SK-MEL-5 (cell line): ENCODE data around the gene PRKCZ. TPM values are rescaled to one million over a fixed set of nuclear protein-coding genes. Genes with fewer than 3 reads are reported as not detected.

Experiments
- DNase-seq: peaks from one replicate; pipeline ENCODE4 v3.0.0-alpha.2; 2016; ENCODE audit warnings: low read depth, low spot score
- in situ Hi-C: cut with HindIII; loops from 2 replicates; pipeline ENCODE4 v1.10.0; 2016; ENCODE audit warnings: low sequenced_read_pairs, high pct_unique_total_duplicates, low pct_unique_long_range_greater_than_20kb
- total RNA-seq: library from RNA; depleted of rRNA; stranded (reverse); fragments of >200 nt; shearing (Covaris generic); gene quantifications from 2 replicates; pipeline ENCODE4 v1.2.3, GENCODE V29; 2014

Gene PRKCZ
- total RNA-seq, 1 experiment from 2014 or later, result 19.8 TPM

- in situ Hi-C loops, result no loop called here
Observed at GRCh38 chr1:2022063-2022770, 28.0 kb upstream of the PRKCZ start.

DNA sequence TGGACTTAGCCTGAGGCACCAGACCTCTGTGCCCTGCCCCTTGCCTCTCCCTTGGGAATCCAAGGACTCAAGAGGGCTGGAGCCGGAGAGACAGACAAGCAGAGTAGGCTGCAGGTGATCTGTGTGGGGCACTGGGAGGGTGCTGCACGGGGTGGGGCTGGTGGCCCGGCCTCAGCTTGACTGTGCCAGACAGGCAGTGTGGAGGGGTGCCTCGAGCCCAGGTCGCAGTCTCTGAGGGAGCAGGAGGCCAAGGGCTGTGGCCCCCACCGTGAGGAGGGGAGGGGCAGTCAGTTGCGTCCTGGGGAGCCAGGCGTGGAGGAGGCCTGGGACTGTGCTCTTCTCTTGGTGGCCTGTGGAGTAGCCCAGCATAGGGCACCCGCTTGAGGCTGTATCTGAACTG is 27.0 kb upstream of the PRKCZ start:
- in situ Hi-C loops, result no loop called here
- DNase-seq, result no peak

More at GRCh38 chr1:2022063-2022770, 28.0 kb upstream of the PRKCZ start:
- no peak for DNase-seq

GRCh38 chr1:2024451-2024850 is 25.8 kb upstream of the PRKCZ start:
- no peak for DNase-seq
- in situ Hi-C loops, result no loop called here

- in situ Hi-C loops, result no loop called here
Observed at GRCh38 chr1:2024887-2025286, 25.3 kb upstream of the PRKCZ start.

GRCh38 chr1:2025491-2025981 is 24.7 kb upstream of the PRKCZ start:
- no peak for DNase-seq
- in situ Hi-C loops, result no loop called here

More at GRCh38 chr1:2024887-2025286, 25.3 kb upstream of the PRKCZ start:
- DNase-seq, result no peak

DNA sequence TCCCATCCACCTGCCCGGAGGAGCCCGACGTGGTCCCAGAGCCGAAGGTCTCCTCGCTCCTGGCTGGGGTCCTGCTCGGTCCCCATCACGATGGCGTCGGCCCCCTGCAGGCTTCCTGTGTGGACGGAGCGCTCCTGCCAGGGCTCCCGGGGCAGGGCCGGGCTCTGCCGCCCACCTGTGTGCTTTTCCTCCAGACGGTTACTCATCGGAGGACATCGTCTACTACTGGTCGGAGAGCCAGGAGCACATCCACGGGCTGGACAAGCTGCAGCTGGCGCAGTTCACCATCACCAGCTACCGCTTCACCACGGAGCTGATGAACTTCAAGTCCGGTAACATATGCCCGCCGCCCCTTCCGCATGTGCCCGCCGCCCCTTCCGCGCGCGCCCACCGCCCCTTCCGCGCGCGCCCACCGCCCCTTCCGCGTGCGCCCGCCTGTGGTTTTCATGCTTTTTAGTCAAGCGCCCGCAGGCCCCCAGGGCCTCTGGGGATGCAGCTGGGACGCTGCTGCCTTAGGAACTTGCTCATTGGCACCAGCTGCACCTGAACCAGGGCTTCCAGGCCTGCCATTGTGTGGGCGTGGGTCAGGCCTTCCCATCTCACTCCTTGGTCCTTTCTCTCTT is 22.1 kb upstream of the PRKCZ start:
- in situ Hi-C loops, result no loop called here
- no peak for DNase-seq

DNA sequence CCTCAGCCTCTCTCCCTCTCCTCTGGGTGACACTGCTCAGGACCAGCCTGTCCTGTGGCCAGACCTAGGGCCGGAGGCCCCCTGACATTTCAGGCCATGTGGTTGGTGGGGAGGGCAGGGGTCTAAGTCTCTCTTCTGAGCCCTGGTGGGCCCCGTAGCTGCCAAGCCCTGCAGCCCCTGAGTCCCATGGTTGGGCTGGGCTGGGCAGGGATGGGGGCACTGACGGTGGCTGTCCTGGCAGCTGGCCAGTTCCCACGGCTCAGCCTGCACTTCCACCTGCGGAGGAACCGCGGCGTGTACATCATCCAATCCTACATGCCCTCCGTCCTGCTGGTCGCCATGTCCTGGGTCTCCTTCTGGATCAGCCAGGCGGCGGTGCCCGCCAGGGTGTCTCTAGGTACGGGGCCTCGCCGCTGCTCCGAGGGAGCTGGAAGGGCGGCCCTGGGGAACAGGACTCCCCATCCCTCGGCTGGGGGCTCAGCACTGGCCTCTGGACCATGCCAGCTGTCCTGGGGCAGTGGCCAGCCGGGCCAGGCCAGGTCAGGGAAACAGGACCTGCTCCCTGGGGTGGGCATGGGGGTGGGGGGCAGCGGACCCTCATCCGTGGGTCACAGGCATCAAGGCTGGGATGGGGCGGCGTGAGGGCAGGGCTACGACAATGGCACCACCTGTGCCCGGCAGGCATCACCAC is 21.2 kb upstream of the PRKCZ start:
- in situ Hi-C loops, result no loop called here
- DNase-seq, result no peak

- in situ Hi-C loops, result no loop called here
- DNase-seq, result no peak
Observed at GRCh38 chr1:2029561-2029960, 20.6 kb upstream of the PRKCZ start.

- in situ Hi-C loops, result no loop called here
- DNase-seq, result no peak
Observed at GRCh38 chr1:2030076-2030871, 19.9 kb upstream of the PRKCZ start.

- in situ Hi-C loops, result no loop called here
Observed at GRCh38 chr1:2031546-2032540, 18.4 kb upstream of the PRKCZ start.

DNA sequence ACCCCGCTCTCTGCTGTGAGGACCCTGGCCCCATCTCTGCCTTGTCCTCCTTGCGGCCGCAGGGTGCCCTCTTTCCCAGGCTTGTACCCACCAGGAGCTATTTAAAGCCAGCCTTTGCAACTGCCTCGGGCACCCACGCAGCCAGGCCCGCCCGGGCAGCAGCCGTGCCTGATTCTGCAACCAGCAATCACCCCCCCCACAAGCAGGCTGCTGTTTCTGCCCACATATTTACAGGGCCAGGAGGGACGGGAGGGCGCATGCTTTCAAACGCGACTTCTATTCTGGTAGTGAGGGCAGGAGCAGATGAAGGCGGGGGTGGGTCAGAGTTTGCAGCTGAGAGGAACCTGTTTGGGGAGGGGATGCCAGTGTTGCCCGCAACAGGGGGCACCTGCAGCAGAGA is 17.5 kb upstream of the PRKCZ start:
- in situ Hi-C loops, result no loop called here

More at GRCh38 chr1:2031546-2032540, 18.4 kb upstream of the PRKCZ start:
- no peak for DNase-seq

DNA sequence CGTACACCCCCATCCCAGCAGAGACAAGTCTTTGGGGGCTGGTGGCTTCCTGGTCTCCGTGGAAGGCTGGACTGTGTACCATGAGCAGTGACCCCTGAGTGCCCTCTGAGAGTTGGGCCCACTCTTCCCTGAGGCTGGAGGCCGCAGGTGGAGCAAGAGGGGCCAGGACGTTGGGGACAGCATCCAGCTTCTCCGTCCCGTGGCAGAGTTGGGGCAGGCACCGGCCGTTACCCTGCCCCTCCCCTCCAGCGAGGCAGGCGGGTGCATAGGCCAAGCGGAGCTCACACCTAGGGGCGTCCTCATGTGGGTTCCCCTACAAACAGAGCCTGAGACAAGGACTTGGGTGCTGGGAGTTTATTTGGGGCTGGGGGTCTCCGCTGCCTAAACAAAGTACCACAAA is 17.0 kb upstream of the PRKCZ start:
- in situ Hi-C loops, result no loop called here
- DNase-seq, result no peak

More for the DNA sequence above, 17.5 kb upstream of the PRKCZ start:
- no peak for DNase-seq

GRCh38 chr1:2036287-2036686 is 13.9 kb upstream of the PRKCZ start:
- in situ Hi-C loops, result no loop called here

DNA sequence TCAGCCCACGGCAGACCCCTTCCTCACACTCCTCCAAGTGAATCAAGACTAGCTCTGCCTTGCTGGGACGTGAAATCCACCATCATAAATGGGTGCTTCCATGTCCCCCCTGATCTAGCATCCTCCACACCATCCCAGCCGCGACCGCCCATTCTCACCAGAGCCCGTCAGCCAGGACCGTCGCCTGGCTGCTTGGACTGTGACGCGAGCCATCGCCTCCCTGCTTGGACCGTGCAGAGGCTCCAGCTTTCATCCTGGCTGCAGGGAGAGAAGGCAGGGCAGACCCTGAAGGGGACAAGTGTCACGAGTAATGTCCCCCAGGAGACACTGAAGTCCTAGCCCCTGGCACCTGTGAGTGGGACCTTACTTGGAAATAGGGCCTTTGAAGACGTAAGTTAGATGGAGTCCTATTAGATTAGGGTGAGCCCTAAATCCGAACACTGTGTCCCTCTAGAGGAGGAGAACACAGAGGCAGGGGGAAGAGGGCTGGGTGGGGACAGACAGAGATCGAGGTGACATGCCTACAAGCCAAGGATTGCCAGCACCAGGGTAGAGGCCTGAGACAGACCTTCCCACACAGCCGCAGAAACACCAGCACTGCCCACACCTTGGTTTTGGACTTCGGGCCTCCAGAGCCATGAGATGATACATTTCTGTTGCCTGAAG is 12.8 kb upstream of the PRKCZ start:
- no peak for DNase-seq
- in situ Hi-C loops, result no loop called here

More at GRCh38 chr1:2036287-2036686, 13.9 kb upstream of the PRKCZ start:
- no peak for DNase-seq

DNA sequence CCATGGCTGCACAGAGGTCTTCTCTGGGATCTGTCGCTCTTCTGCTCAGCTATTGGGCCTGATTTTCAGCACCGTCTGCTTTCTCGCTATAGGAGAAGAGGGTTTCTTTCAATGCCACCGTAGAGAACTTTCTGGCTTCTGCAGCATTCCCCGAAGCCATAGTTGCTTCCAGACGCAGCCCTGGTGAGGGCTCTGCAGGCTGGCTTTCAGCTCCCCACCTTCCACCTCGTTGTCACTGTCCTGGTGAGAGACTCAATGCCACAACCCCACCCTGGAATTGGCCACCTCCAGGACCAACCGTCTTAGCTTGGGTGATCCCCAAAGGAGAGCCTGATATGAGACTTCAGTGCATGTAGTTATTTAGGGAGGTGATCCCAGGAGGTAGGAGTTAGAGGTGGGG is 12.0 kb upstream of the PRKCZ start:
- no peak for DNase-seq
- in situ Hi-C loops, result no loop called here

- no peak for DNase-seq
- in situ Hi-C loops, result no loop called here
Observed at GRCh38 chr1:2039251-2039650, 11.0 kb upstream of the PRKCZ start.
